ENCODE data around the gene DGCR8. TPM values are rescaled to one million over a fixed set of nuclear protein-coding genes. Genes with fewer than 3 reads are reported as not detected.

The DGCR8 gene
- total RNA-seq, 1 donor from 2014 or later = 93.1 TPM

DNA sequence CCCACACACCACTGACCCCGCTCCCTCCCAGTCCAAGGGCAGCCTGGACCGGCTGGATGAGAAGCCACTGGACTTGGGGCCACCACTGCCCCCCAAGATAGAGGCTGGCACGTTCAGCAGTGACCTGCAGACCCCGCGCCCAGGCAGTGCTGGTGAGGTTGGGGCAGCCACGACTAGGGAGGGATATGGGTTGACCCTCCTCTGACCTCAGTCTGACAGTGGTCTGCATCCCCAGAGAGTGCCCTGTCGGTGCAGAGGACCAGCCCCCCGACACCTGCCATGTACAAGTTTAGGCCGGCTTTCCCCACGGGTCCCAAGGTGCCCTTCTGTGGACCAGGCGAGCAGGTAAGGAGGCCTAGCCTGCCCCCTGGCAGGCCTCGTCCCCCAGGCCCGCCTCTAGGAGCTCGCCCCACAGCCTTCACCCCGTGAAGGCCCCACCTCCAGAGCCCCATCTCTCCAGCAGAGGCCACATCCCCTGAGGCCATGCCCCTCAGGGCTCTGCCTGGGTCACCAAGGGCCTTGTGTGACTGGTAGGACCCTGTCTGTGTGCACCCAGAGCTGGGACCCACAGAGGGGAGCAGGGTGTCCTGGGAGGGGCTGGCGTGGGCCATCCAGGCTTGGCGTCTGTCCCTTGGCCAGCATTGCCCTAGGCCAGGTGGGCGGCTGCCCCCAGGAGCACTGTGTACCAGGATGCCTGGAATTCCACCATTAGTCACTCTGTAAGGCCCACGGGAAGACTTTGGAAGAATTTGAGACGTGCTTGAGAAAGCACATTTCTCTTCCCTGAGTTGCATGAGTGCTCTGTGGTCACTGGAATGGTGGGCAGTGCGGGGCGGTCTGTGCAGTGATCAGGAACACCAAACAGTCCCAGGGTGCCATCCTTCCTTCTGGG is 61.4 kb downstream of the DGCR8 start:
- no peak for DNase-seq
- Mint-ChIP-seq H3K4me1 (ENCODE audit: low read depth, unreplicated experiment) (peaks cover 7% of the 10 kb centered on the region), H3K4me3 (ENCODE audit: unreplicated experiment) (no peak overlapping the region), H3K27me3 (ENCODE audit: unreplicated experiment) (no peaks in the 10 kb centered on the region), H3K9me3 (ENCODE audit: unreplicated experiment) (no peaks in the 10 kb centered on the region), H3K27ac (ENCODE audit: unreplicated experiment) (no peak overlapping the region), H3K36me3 (ENCODE audit: unreplicated experiment) (no peaks in the 10 kb centered on the region)
- TF ChIP-seq CTCF (IDR thresholded peaks at IDR 0.05; ENCODE audit: partially characterized antibody, unreplicated experiment) = no peak

DNA sequence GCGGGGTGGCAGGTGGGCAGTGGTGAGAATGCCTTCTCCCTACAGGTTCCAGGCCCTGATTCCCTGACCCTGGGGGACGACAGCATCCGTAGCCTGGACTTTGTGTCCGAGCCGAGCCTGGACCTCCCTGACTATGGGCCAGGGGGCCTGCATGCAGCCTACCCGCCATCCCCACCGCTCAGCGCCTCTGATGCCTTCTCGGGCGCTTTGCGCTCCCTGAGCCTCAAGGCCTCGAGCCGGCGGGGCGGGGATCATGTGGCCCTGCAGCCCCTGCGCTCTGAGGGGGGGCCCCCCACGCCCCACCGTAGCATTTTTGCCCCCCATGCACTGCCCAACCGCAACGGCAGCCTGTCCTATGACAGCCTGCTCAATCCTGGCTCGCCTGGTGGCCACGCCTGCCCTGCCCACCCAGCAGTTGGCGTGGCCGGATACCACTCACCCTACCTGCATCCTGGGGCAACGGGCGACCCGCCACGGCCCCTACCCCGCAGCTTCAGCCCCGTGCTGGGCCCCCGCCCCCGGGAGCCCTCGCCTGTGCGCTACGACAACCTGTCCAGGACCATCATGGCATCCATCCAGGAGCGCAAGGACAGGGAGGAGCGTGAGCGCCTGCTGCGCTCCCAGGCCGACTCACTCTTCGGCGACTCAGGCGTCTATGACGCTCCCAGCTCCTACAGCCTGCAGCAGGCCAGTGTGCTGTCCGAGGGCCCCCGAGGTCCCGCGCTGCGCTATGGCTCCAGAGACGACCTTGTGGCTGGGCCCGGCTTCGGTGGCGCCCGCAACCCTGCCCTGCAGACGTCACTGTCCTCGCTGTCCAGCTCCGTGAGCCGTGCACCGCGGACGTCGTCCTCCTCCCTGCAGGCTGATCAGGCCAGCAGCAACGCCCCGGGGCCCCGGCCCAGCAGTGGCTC is 62.9 kb downstream of the DGCR8 start:
- no peak for DNase-seq
- Mint-ChIP-seq H3K27me3 (ENCODE audit: unreplicated experiment) (no peaks in the 10 kb centered on the region), H3K27ac (ENCODE audit: unreplicated experiment) (no peak overlapping the region), H3K9me3 (ENCODE audit: unreplicated experiment) (no peaks in the 10 kb centered on the region), H3K4me3 (ENCODE audit: unreplicated experiment) (no peak overlapping the region), H3K4me1 (ENCODE audit: low read depth, unreplicated experiment) (peaks cover 5% of the 10 kb centered on the region), H3K36me3 (ENCODE audit: unreplicated experiment) (no peaks in the 10 kb centered on the region)
- no peak for TF ChIP-seq CTCF (IDR thresholded peaks at IDR 0.05; ENCODE audit: partially characterized antibody, unreplicated experiment)

GRCh38 chr22:20143883-20144665 is 64.0 kb downstream of the DGCR8 start:
- no peak overlapping the region for H3K27ac Mint-ChIP-seq (ENCODE audit: unreplicated experiment)

DNA sequence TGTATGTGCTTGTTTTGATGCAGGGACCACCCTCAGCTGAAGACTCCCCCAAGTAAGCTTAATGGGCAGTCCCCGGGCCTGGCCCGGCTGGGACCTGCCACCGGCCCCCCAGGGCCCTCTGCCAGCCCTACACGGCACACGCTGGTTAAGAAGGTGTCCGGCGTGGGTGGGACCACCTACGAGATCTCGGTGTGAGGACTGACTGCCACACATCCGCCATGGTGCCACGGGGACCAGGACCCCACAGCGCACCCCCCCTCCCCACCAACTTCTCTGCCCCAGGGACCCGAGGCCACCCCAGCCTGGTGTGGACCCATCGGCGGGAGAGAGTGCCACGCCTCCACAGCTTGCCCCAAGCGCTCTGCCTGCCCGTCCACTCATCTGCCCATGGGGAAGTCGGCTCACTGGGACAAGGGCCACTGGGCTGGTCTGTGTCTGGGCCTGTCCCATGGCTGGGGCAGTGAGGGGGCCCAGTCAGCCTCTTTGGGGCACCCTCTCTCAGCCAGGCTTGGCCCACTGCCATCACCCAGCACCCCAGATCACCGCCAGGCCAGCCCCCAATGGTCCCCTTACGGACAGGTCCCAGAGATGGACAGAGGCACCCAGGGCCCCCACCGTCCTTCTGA is 65.3 kb downstream of the DGCR8 start:
- Mint-ChIP-seq H3K4me3 (ENCODE audit: unreplicated experiment) (no peak overlapping the region), H3K27me3 (ENCODE audit: unreplicated experiment) (no peaks in the 10 kb centered on the region), H3K27ac (ENCODE audit: unreplicated experiment) (no peak overlapping the region), H3K9me3 (ENCODE audit: unreplicated experiment) (no peaks in the 10 kb centered on the region), H3K36me3 (ENCODE audit: unreplicated experiment) (no peaks in the 10 kb centered on the region), H3K4me1 (ENCODE audit: low read depth, unreplicated experiment) (peaks cover 5% of the 10 kb centered on the region)
- no peak for DNase-seq
- no peak for TF ChIP-seq CTCF (IDR thresholded peaks at IDR 0.05; ENCODE audit: partially characterized antibody, unreplicated experiment)

More at GRCh38 chr22:20143883-20144665, 64.0 kb downstream of the DGCR8 start:
- Mint-ChIP-seq H3K4me3 (ENCODE audit: unreplicated experiment) (no peak overlapping the region), H3K27me3 (ENCODE audit: unreplicated experiment) (no peaks in the 10 kb centered on the region), H3K4me1 (ENCODE audit: low read depth, unreplicated experiment) (peaks cover 5% of the 10 kb centered on the region), H3K9me3 (ENCODE audit: unreplicated experiment) (no peaks in the 10 kb centered on the region), H3K36me3 (ENCODE audit: unreplicated experiment) (no peaks in the 10 kb centered on the region)
- no peak for DNase-seq
- TF ChIP-seq CTCF (IDR thresholded peaks at IDR 0.05; ENCODE audit: partially characterized antibody, unreplicated experiment) = no peak

All from glutamatergic neuron (in vitro differentiated cells).